ENCODE data around the gene KPNA5. TPM values are rescaled to one million over a fixed set of nuclear protein-coding genes. Genes with fewer than 3 reads are reported as not detected.
"Not testable (repeated sequence)": the region's sequence is repeated elsewhere in the genome, so short reads cannot be mapped to it uniquely, and the experiment has no call there.

Gene KPNA5
- total and polyA plus RNA-seq, 9 donors = 7.1 to 50.6 (median 34.6) TPM

GRCh38 chr6:116649129-116649528 lies 31.9 kb upstream of the KPNA5 start:
- no peaks in the 10 kb centered on the region for H3K4me1 ChIP-seq (ENCODE audit: insufficient read depth)
- no peaks in the 10 kb centered on the region for H3K9me3 ChIP-seq
- no peak overlapping the region for H3K4me3 ChIP-seq
- intact Hi-C loops (cut with DNase I) = no loop called here
- no peaks in the 10 kb centered on the region for H3K36me3 ChIP-seq
- H3K27ac ChIP-seq = no peak overlapping the region
- H3K27me3 ChIP-seq = no peaks in the 10 kb centered on the region
- DNase-seq = no peak
- TF ChIP-seq CTCF (IDR thresholded peaks at IDR 0.05) (no peak), POLR2A (IDR thresholded peaks at IDR 0.05) (no peak), EP300 (IDR thresholded peaks at IDR 0.05) (no peak)
- WGBS, 3 donors = 95 to 96% (median 95%) methylated on average over 3 of the region's 3 CpGs

- H3K4me1 ChIP-seq (ENCODE audit: insufficient read depth) = no peaks in the 10 kb centered on the region
- H3K4me3 ChIP-seq = no peak overlapping the region
- no peaks in the 10 kb centered on the region for H3K9me3 ChIP-seq
- intact Hi-C loops (cut with DNase I) = no loop called here
- H3K36me3 ChIP-seq = no peaks in the 10 kb centered on the region
- H3K27me3 ChIP-seq = no peaks in the 10 kb centered on the region
- H3K27ac ChIP-seq = no peak overlapping the region
- DNase-seq = no peak
- WGBS, 3 donors = 90 to 95% (median 92%) methylated on average over 4 of the region's 4 CpGs
- TF ChIP-seq POLR2A (IDR thresholded peaks at IDR 0.05) (no peak), EP300 (IDR thresholded peaks at IDR 0.05) (no peak), CTCF (IDR thresholded peaks at IDR 0.05) (no peak)
These were observed 29.1 kb upstream of the KPNA5 start for GRCh38 chr6:116651916-116652315.

GRCh38 chr6:116661594-116661993 lies 19.4 kb upstream of the KPNA5 start:
- no peak for DNase-seq
- intact Hi-C loops (cut with DNase I) = no loop called here
- Histone ChIP-seq H3K27ac (no peak overlapping the region), H3K9me3 (no peaks in the 10 kb centered on the region), H3K4me1 (ENCODE audit: insufficient read depth) (no peaks in the 10 kb centered on the region), H3K27me3 (no peaks in the 10 kb centered on the region), H3K4me3 (no peak overlapping the region), H3K36me3 (no peaks in the 10 kb centered on the region)
- TF ChIP-seq POLR2A (IDR thresholded peaks at IDR 0.05) (no peak), EP300 (IDR thresholded peaks at IDR 0.05) (no peak), CTCF (IDR thresholded peaks at IDR 0.05) (no peak)

- Histone ChIP-seq H3K27ac (no peak overlapping the region), H3K4me1 (ENCODE audit: insufficient read depth) (no peaks in the 10 kb centered on the region), H3K27me3 (no peaks in the 10 kb centered on the region), H3K9me3 (no peaks in the 10 kb centered on the region), H3K4me3 (no peak overlapping the region), H3K36me3 (no peaks in the 10 kb centered on the region)
- TF ChIP-seq CTCF (IDR thresholded peaks at IDR 0.05) (no peak), POLR2A (IDR thresholded peaks at IDR 0.05) (no peak), EP300 (IDR thresholded peaks at IDR 0.05) (no peak)
- intact Hi-C loops (cut with DNase I) = no loop called here
- 90 to 97% (median 95%) methylated on average over 1 of the region's 1 CpG for WGBS, 3 donors
- no peak for DNase-seq
These were observed 18.8 kb upstream of the KPNA5 start for GRCh38 chr6:116662202-116662601.

- H3K27ac ChIP-seq = no peak overlapping the region
- H3K9me3 ChIP-seq = no peaks in the 10 kb centered on the region
- H3K4me3 ChIP-seq = no peak overlapping the region
- intact Hi-C loops (cut with DNase I) = no loop called here
- no peaks in the 10 kb centered on the region for H3K36me3 ChIP-seq
- 94 to 96% (median 94%) methylated on average over 3 of the region's 3 CpGs for WGBS, 3 donors
- TF ChIP-seq CTCF (IDR thresholded peaks at IDR 0.05) = no peak
- TF ChIP-seq POLR2A (IDR thresholded peaks at IDR 0.05) = no peak
- TF ChIP-seq EP300 (IDR thresholded peaks at IDR 0.05) = no peak
- no peaks in the 10 kb centered on the region for H3K4me1 ChIP-seq (ENCODE audit: insufficient read depth)
- no peaks in the 10 kb centered on the region for H3K27me3 ChIP-seq
- DNase-seq = no peak
These were observed 17.7 kb upstream of the KPNA5 start for GRCh38 chr6:116663308-116663707.

- intact Hi-C loops (cut with DNase I); H3K27me3 ChIP-seq; H3K36me3 ChIP-seq; H3K4me1 ChIP-seq (ENCODE audit: insufficient read depth); H3K27ac ChIP-seq; H3K9me3 ChIP-seq; DNase-seq; H3K4me3 ChIP-seq: not testable (repeated sequence)
- 99 to 100% (median 100%) methylated on average over 2 of the region's 2 CpGs for WGBS, 3 donors
These were observed 16.8 kb upstream of the KPNA5 start for GRCh38 chr6:116664169-116664568.
